Esophagus mucosa (tissue), 1 donor: ENCODE data around the gene ZNF213. TPM values are rescaled to one million over a fixed set of nuclear protein-coding genes. Genes with fewer than 3 reads are reported as not detected.
A peak's percentile ranks its signal among the peaks of the same experiment; 100 is the strongest.
"Not testable (repeated sequence)": the region's sequence is repeated elsewhere in the genome, so short reads cannot be mapped to it uniquely, and the experiment has no call there.

ENCODE experiments used
- ATAC-seq: fragments of 200-7000 bp; cut with Tn5 transposase; one replicate; pipeline ENCODE4 v1.9.1; 2020
- total RNA-seq: library from RNA; stranded (reverse); gene quantifications from one replicate; pipeline ENCODE4 v1.2.4, GENCODE V29; 2023
- donor health status: DM: yes; HTN: yes; CAD: no.

ZNF213 gene
- total RNA-seq, 1 donor from 2014 or later: 9.7 TPM

DNA sequence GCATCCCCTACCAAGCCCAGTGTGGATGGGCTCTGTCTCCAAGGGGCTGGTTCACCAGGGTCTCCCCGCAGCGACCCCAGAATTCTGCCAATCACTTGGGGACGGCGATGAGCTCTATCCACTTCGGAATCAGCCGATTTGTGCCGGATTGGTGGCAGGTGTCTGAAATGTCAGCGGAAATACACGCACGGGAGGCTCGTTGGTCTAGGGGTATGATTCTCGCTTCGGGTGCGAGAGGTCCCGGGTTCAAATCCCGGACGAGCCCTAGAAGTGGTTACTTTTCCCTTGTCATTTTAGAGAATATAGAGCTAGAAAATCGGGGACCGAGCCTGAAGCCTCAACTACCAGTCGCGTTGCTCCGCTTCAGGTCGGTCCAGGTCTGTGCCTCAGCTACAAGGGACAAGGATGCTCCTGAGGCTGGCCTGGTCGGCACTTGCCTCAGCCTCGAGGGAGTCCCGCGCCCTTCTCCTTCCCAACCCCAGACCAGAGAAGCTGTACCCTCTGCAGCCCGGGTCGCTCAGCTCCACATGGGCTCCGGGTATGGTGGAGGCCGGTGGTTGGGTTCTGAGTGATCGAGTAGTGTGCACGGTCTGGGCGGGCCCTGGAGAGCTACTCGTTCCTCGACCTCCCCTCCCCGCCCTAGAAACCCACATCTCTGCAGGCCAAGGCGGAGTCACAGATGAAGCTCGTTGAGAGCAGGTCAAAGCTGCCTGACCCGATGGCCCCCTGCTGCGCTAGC lies 37.2 kb downstream of the ZNF213 start:
- ATAC-seq: no peak

DNA sequence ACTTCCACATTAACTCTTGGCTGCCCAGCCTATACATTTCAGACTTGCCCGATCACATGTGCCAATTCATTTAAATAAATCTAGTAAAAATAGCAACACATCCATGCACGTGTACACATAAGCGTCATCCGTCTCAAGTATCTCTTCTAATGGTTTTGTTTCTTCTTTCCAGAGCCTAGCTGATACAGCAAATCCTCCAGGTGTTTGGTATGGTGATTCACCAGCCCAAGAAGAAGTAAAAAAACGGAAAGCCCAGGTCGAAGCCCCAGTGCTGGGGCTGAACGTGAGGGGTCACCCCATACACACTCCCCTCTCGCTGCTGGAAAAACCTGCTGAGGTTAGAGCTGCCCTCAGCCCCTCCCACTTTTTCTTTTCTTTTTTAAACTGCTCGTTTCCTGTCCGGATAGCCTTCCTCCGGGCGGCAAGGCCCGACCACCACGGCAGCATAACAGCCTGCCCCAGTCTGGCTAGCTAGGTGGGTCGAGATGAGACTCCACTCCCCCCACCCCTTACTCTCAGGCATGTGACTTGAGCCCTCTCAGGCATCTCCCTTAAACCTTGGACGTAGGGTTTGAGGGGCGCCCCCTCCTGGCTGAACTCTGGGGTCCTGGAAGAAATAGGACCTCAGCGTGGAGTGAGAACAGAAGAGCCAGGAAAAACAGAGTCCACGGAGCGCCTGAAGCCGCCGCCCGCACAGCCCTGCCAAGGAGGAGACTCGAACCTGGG lies 39.2 kb downstream of the ZNF213 start:
- ATAC-seq: peak; percentile 19

DNA sequence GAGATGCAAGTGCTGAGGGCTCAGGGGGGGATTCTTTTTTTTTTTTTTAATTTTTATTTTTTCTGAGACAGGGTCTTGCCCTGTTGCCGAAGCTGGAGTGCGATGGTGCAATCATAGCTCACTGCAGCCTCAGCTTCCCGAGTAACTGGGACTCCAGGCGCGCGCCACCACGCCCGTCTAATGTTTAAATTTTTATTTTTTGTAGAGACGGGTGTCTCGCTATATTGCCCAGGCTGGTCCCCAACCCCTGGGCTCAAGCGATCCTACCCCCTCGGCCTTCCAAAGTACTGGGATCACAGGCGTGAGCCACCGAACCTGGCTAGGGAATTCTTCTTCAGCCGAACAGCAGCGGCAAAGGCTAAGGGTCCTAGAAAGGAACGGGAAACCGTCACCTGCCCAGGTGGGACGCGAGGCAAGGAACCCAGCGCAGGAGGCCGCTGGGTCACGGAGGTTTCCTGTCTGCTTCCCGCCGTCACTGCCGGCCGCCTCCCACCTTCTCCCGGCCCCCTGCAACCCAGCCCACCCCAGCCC lies 39.9 kb downstream of the ZNF213 start:
- no peak for ATAC-seq

DNA sequence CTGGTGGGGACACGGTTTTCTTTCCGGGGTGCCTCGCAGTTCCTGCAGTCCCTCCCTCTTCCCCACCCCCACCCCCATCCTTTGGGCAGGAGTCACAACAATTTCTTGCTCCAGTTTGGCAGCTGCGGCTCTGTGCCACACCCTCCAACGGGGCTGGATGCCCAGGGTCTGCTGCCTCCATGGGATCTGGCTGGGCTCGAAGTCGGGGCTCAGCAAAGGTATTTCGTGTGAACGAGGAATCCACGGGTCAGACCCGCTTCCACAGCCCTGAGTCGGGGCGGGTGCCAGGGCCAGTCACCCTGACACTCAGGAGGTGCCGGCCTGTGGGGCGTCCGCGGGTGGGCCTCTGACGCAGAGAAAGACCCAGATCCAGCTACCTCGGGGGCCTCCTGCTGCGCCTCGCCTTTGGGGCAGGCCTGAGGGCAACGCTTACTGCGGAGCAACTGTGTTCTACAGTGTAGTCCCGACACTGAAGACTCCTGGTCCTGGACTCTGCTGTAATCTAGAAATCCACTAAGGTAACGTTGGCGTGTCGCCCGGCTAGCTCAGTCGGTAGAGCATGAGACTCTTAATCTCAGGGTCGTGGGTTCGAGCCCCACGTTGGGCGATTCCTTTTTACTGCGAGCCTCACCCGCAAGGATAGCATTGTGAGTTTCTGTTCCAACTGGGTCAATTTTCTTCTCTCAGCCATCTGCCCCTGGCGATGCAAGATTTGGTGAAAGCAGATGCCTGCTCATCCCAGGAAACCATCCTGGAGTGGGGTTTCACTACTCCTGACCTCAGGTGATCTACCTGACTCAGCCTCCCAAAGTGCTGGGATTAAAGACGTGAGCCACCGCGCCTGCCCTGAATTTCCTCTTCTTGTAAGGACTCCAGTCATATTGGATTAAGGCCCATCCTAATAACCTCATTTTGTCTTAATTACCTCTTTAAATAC lies 40.6 kb downstream of the ZNF213 start:
- peak; percentile 45 for ATAC-seq

DNA sequence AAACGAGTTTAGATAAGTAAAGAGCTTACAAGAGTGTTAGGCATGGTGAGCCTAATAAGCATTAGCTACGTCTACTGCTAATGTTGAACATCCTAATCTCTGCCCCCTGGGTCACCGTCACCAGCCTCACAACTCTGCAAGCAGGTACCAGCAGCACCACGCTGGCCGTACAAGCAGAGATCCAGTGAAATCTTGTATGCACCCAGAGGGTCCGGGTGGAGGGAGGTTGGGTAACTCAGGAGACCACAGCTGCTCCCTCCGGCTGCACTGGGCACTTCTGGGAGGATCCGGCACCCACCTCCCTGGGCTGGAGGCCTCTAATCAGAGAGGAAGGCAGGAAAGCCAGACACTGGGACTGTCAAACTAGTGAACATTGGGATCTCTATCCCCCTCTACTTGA lies 44.8 kb downstream of the ZNF213 start:
- no peak for ATAC-seq

DNA sequence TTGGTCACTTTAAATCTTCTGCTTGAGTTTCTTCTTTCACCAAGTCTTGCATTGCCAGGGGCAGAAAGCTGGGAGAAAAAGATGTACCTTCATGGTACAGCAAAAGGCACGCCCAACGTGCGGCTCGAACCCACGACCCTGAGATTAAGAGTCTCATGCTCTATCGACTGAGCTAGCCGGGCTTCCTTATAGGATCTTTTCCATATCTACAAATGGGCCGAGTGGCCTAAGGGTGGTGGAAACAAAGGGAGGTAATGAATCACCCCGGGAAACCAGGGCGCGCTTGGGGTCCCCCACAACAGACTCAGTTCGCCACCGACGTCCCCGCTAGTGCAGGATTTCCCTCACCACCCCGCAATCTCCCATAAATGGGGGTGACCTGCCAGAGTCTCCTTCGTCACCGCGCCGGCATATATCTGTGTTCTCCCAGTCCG lies 45.6 kb downstream of the ZNF213 start:
- ATAC-seq: no peak

DNA sequence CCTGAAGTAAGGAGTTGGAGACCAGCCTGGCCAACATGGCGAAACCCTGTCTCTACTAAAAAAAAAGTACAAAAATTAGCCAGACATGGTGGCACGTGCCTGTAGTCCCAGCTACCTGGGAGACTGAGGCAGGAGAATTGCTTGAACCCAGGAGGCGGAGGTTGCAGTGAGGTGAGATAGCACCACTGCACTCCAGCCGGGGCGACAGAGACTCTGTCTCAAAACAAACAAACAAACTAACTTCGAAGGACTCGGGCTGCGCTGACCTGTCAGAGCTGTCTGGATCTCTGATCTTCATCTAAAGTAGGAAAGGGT lies 47.4 kb downstream of the ZNF213 start:
- not testable (repeated sequence) for ATAC-seq

DNA sequence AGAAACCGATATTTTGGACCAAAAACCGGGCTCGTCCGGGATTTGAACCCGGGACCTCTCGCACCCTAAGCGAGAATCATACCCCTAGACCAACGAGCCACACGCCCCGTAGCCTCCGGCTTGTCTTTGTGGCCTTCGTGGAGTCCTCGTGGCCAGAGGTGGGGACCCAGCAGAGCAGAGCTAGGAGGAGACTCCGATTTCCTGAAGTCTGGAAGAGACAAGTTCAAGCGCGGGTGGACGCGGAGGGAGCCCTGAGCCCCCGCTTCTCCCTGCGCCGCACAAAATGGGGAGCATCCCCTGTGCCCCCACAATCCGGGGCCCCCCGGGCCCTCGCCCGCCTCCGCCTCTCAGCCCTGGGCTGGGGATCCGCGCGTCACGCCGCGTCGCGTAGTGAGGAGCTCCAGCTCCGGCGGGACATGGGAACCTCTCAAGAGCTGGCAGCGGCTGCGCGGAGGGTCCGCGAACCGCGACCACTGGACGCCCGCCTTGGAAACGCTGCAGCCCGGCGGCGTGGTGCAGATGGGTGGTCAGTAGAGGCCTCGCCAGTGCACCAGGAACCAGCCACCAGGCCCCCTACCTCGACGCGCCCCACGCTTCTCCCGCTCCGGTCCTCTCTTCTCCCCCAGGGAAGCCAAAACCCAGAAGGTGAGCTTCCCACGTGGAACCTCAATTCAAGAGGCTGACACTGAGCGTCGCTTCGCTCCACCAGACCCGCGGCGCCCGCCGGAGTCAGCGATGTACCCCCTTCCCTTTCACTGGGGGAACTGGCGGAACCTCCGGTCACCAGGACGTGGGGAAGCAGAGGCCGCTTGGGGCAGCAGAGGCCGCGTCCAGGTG lies 48.0 kb downstream of the ZNF213 start:
- peak; percentile 51 for ATAC-seq

DNA sequence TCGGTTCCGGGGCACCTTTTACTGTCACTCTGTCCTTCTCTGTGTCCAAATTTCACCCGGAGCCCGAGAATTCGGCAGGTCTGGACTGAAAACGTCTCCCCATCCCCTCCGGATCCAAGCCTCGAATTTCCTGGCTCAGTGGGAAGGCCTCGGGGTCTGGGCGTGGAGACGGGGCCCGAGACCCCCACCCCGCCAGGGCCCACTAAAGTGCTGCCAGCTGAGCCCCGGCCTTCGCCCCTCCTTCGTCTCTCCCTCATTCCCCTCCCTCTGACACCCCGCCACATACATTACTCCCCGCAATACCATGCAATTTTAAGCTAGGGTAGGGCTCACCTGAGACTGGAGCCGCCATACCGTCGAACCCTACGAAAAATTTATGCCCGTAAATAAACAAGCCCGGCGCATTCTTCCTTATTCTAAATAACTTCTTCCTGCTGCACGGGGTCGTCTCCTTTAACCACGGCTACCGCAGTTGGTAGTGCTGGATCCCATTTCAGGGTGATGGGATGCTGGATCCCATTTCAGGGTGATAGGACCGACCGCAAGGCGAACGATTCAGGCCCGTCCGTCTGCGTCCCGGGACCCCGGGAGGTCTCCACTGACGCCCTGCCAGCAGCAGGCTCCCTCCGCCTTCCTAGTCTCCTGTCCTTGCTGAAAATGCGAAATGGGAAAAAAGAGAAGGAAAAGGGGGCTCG lies 48.8 kb downstream of the ZNF213 start:
- ATAC-seq: no peak

DNA sequence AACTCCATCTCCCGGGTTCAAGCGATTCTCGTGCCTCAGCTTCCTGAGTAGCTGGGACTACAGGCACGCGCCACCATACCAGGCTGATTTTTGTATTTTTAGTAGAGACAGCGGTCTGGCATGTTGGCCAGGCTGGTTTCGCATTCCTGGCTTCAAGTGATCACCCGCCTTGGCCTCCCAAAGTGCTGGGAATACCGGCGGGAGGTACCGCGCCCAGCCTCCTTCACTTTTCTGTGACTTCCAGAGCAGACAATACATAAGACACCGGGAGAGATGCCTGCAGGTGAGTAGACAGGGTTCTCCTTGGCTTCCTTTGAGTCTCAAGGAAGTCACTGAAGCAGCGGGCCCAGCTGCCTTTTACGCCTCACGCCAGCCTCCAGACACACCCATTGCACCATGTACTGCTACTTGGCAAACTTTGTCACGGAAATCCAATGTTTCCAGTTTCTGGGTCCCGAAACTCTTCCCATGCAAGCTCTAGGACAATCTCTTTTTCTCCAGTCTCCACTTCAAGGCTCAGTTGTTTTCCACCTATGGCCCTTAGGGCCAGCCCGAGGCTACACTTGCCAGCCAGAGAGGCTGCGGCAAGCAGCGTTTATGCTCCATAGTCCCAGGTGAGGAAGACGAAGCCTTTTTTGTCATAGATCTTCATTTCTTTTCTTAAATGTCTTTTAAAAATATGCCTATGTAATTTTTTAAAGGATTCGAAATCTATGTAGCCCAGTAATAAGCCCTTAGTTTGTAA lies 52.3 kb downstream of the ZNF213 start:
- ATAC-seq: no peak

DNA sequence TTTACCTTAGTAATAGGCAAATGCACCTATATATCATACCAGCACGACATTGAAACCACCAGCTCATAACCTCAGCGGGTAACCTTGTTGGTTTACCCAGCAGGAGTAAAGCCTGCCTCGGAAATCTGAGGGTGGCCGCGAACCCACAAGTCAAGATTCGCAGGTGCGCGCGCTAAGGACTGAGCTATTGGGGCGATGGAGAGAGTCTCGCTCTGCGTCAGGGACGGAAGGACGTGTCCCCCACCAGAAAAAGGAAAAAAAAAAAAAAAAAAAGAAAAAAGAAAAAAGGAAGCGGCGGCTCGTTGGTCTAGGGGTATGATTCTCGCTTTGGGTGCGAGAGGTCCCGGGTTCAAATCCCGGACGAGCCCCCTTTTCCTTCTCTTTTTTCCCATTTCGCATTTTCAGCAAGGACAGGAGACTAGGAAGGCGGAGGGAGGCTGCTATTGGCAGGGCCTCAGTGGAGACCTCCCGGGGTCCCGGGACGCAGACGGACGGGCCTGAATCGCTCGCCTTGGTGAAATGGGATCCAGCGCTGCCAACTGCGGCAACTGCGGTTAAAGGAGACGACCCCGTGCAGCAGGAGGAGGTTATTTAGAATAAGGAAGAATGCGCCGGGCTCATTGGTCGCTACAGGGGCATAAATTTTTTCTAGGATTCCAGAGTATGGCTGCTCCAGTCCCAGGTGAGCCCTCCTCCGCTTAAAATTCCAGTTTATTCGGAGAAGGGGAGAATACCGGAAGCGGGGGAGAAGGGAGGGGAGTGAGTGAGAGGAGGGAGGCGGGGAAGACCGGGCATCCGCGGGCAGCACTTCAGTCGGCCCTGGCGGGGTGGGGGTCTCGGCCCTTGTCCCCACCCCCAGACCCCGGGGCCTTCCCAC lies 53.2 kb downstream of the ZNF213 start, which contains the start of gene OR1F1:
OR1F1 (plus strand) TSS at position 407 of the 877 bp plus-strand sequence.
- ATAC-seq: peak; percentile 54

DNA sequence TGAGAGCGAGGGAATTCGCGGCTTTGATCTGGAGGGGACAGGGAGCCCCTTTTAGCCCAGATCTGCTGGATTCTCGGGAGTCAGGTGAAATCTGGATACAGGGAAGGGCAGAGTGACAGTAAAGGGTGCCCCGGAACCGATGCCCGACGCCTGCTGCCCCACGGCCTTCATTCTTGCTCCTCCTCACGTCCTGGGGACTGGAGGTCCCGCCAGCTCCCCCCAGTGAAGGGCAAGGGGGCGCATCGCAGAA lies 53.8 kb downstream of the ZNF213 start:
- no peak for ATAC-seq

DNA sequence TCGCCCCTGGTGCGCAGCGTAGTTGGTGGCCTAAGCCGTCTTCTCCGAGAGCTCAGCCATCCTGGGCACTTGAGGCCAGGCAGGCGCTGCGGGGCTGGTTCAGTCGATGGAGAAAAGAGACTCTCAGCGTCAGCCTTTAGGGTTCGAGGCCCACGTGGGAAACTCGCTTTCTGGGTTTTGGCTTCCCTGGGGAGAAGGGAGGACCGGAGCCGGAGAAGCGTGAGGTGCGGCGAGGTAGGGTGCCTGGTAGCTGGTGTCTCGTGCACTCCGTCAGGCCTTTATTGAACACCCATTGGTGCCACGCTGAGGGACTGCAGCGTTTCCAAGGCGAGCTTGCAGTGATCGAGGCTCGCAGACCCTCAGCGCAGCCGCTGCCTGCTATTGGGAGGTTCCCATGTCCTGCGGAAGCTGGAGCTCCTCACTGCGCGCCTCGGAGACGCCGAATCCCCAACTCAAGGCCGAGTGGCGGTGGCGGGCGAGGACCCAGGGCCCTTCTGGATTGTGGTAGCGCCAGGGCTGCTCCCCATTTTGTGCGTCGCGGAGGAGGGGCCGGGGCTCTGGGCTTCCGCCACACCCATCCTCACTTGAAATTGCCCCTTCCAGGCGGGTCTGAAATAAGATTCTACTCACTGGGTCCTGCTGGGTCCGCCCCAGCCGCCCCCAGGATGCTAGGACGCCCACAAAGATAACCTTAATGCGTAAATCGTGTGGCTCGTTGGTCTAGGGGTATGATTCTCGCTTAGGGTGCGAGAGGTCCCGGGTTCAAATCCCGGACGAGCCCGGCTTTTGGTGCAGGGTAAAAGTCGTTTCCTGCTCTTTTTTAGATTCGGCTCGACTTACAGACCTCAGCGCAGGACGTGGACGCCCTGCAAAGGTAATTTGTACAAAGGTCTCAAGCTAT lies 54.3 kb downstream of the ZNF213 start:
- ATAC-seq: peak; percentile 32

DNA sequence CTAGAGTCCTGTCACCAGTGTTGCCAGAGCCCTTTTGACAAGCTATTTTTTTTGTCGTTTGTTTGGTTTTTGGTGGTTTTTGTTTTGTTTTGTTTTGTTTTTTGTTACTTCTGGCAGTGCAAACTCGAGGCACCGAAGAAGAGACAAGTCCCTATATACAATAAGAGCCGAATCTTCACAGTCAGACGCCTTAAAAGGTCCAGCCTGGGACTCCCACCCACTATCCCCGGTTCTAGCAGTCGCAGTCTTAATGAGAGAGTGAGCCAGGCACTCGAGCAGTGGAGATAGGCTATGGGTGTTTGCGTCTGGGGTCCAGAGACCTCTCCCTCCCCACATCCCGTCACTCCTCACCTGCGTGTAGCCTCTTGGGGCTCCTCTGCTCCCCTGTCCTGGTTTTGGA lies 55.0 kb downstream of the ZNF213 start:
- no peak for ATAC-seq

DNA sequence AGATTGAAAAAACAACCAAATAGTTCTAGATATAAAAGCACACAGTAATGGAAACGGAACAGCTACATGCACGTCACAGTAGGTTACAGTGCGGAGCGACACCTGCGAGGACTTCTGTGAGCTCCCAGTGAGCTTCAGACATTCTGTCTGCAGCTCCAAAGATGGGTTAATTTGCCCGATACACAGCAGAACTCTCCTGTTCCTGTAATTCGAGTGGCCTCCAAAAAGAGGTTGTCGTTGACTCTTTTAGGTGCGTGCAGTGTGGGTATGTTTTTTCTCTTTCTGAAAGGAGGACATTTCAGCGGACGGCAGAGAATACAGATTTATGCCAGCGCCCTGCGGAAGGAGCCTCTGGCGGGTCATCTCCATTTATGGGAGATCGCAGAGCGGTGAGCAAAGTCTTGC lies 56.1 kb downstream of the ZNF213 start:
- ATAC-seq: no peak
